Smooth muscle cell (in vitro differentiated cells): ENCODE results near the gene MYO5C. TPM values are rescaled to one million over a fixed set of nuclear protein-coding genes. Genes with fewer than 3 reads are reported as not detected.

Experiments
- DNase-seq: peaks from one replicate; lab custom pipeline; 2025; ENCODE audit not compliant: unreplicated experiment; lab: John Stamatoyannopoulos, UW
- H2AFZ ChIP-seq: fragments of 200-600 bp; sonication (generic); 2 replicates; pipeline ENCODE4 v1.6.0; 2016; ENCODE audit warnings: antibody characterized with exemption, low read depth, mild to moderate bottlenecking
- H3F3A ChIP-seq: fragments of 200-600 bp; sonication (generic); 2 replicates; pipeline ENCODE4 v1.6.0; 2017; ENCODE audit warnings: antibody characterized with exemption, low read depth
- H3K27ac ChIP-seq: fragments of 200-600 bp; sonication (generic); 2 replicates; pipeline ENCODE4 v1.5.1; 2016; ENCODE audit warnings: low read depth, mild to moderate bottlenecking
- H3K27me3 ChIP-seq: fragments of 200-600 bp; sonication (generic); 2 replicates; pipeline ENCODE4 v1.6.1; 2016; ENCODE audit warnings: low read depth, mild to moderate bottlenecking
- H3K36me3 ChIP-seq: fragments of 200-600 bp; sonication (generic); 2 replicates; pipeline ENCODE4 v1.5.1; 2016; ENCODE audit warnings: low read depth
- H3K4me1 ChIP-seq: fragments of 200-600 bp; sonication (generic); 2 replicates; pipeline ENCODE4 v1.5.1; 2016; ENCODE audit warnings: low read depth
- H3K4me2 ChIP-seq: fragments of 200-600 bp; sonication (generic); 2 replicates; pipeline ENCODE4 v1.6.0; 2016; ENCODE audit warnings: mild to moderate bottlenecking
- H3K4me3 ChIP-seq: fragments of 200-600 bp; sonication (generic); 2 replicates; pipeline ENCODE4 v1.5.1; 2016; ENCODE audit warnings: mild to moderate bottlenecking
- H3K79me2 ChIP-seq: fragments of 200-600 bp; sonication (generic); 2 replicates; pipeline ENCODE4 v1.6.0; 2016; ENCODE audit warnings: low read depth, mild to moderate bottlenecking
- H3K9ac ChIP-seq: fragments of 200-600 bp; sonication (generic); 2 replicates; pipeline ENCODE4 v1.6.0; 2016; ENCODE audit warnings: low read depth
- H3K9me3 ChIP-seq: fragments of 200-600 bp; sonication (generic); replicated peaks from 2 replicates; pipeline ENCODE4 v1.5.1; 2016; ENCODE audit warnings: low read depth
- H4K20me1 ChIP-seq: fragments of 200-600 bp; sonication (generic); 2 replicates; pipeline ENCODE4 v1.6.0; 2016; ENCODE audit warnings: low read depth
- WGBS: methylation state at CpG from one replicate; pipeline ENCODE4 v1.1.7; 2016; ENCODE audit warnings: low lambda C conversion rate; 5-methylcytosine and 5-hydroxymethylcytosine counted together
- polyA plus RNA-seq: library from polyadenylated mRNA; unstranded; fragments of >200 nt; fragmentation: Nextera tagmentation; extraction: Ambion mirVana; gene quantifications from 2 replicates; pipeline ENCODE4 v1.2.1, GENCODE V29; 2016
- total RNA-seq: library from RNA; depleted of rRNA; stranded (reverse); fragments of >200 nt; gene quantifications from 2 replicates; pipeline ENCODE4 v1.2.3, GENCODE V29; 2014
- TF ChIP-seq, protein P1 (sequence below): fragments of 200-600 bp; sonication (generic); IDR thresholded peaks from 2 replicates; pipeline ENCODE4 v1.5.1; 2017; ENCODE audit warnings: borderline replicate concordance, mild to moderate bottlenecking, antibody characterized with exemption; ENCODE audit not compliant: insufficient read depth, poor library complexity, severe bottlenecking

Gene MYO5C
- total and polyA plus RNA-seq, 2 experiments from 2014 or later = 0.26 to 1.5 TPM

DNA sequence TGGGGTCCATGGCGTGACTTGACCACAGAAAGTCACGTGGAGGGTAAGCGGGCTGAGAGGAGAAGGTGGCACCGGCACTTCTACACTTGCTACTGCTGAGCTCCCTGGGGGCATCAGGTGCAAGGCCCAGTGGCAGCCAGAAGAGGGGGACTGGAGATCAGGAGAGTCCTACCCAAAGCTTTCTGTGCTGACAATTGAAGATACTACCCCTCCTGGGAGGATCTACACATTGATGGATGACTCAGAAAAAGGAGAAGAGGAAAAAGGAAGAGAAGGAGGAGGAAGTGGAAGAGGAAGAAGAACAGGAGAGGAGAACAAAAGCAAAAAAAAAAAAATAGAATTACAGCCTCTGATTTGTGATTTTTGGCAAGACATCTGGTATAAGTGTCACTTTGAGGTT is 41.2 kb downstream of the MYO5C start:
- H3K79me2 ChIP-seq = no peaks in the 10 kb centered on the region
- no peaks in the 10 kb centered on the region for H3K27me3 ChIP-seq
- peaks cover 19% of the 10 kb centered on the region for H3K4me1 ChIP-seq
- TF ChIP-seq, protein P1, sequence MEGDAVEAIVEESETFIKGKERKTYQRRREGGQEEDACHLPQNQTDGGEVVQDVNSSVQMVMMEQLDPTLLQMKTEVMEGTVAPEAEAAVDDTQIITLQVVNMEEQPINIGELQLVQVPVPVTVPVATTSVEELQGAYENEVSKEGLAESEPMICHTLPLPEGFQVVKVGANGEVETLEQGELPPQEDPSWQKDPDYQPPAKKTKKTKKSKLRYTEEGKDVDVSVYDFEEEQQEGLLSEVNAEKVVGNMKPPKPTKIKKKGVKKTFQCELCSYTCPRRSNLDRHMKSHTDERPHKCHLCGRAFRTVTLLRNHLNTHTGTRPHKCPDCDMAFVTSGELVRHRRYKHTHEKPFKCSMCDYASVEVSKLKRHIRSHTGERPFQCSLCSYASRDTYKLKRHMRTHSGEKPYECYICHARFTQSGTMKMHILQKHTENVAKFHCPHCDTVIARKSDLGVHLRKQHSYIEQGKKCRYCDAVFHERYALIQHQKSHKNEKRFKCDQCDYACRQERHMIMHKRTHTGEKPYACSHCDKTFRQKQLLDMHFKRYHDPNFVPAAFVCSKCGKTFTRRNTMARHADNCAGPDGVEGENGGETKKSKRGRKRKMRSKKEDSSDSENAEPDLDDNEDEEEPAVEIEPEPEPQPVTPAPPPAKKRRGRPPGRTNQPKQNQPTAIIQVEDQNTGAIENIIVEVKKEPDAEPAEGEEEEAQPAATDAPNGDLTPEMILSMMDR = no peak
- no peak overlapping the region for H2AFZ ChIP-seq
- H3F3A ChIP-seq = no peaks in the 10 kb centered on the region
- H3K27ac ChIP-seq = no peak overlapping the region
- no peaks in the 10 kb centered on the region for H3K36me3 ChIP-seq
- H3K4me2 ChIP-seq = no peak overlapping the region
- H3K9ac ChIP-seq = no peak overlapping the region
- DNase-seq = no peak
- H3K4me3 ChIP-seq = no peak overlapping the region
- no peaks in the 10 kb centered on the region for H3K9me3 ChIP-seq
- 85% methylated on average over 4 of the region's 4 CpGs for WGBS
- no peaks in the 10 kb centered on the region for H4K20me1 ChIP-seq

DNA sequence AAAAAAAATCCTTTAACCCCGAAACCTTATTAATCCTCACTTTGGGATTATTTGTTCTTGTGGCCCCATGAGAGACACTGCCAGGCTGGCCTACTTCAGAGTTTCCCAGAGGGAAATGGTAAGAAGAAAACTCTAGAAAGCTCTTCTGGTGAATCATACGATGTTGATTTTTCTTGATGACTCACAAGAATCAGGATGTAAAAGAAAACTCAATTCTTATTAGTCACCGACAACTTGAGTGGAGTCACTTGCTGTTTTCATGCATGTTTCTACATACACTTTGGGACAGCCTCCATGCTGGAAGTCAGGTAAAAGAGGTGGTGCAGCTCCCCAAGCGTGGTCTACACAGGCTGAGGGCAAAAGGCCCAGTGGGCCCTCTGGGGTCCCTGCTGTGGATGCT is 42.8 kb downstream of the MYO5C start:
- Histone ChIP-seq H3K27ac (peak overlapping the region; percentile 84), H3K9me3 (no peaks in the 10 kb centered on the region), H3F3A (no peaks in the 10 kb centered on the region), H4K20me1 (no peaks in the 10 kb centered on the region), H3K9ac (no peak overlapping the region), H3K27me3 (no peaks in the 10 kb centered on the region), H2AFZ (no peak overlapping the region), H3K36me3 (no peaks in the 10 kb centered on the region), H3K79me2 (no peaks in the 10 kb centered on the region), H3K4me1 (peaks cover 17% of the 10 kb centered on the region), H3K4me3 (no peak overlapping the region), H3K4me2 (peak overlapping the region; percentile 69)
- TF ChIP-seq, protein P1 = no peak
- WGBS = 34% methylated on average over 4 of the region's 4 CpGs
- DNase-seq = no peak

DNA sequence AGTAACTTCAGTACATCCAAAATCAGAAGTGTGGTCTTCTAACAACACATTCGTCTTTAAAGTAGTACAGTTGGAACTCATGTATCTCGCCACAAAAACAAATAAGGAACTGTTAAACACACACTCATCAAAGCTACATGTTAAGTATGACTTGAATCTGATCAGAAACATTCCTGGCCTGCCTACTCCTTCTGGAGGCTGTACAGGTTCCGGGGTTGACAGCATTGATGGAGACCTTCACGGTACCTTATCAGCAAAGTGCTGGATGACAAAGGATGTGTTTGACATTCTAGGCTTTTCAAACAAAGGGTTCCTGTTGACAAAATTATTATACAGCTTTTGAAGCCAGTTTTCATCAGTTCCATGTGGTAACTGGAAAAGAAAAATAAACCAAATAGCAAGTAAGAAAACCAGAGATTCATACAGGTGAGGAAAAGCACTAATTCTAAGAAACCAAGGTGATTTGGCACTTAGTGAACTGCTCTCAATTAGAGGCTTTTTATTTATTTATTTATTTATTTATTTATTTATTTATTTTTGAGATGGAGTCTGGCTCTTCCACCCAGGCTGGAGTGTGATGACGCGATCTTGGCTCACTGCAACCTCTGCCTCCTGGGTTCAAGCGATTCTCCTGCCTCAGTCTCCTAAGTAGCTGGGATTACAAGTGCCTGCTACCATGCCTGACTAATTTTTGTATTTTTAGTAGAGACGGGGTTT is 44.3 kb downstream of the MYO5C start:
- Histone ChIP-seq H3K4me2 (no peak overlapping the region), H3K4me1 (peaks cover 2% of the 10 kb centered on the region)
- DNase-seq = no peak

More for the DNA sequence above, 44.3 kb downstream of the MYO5C start:
- Histone ChIP-seq H3K9me3 (no peaks in the 10 kb centered on the region), H2AFZ (no peak overlapping the region), H3K79me2 (no peaks in the 10 kb centered on the region), H3K4me3 (no peak overlapping the region), H3F3A (no peaks in the 10 kb centered on the region), H3K27ac (peak overlapping the region; percentile 15), H3K36me3 (no peaks in the 10 kb centered on the region), H3K27me3 (no peaks in the 10 kb centered on the region), H4K20me1 (no peaks in the 10 kb centered on the region), H3K9ac (no peak overlapping the region)
- 71% methylated on average over 8 of the region's 8 CpGs for WGBS
- TF ChIP-seq, protein P1 = no peak
